H9 (cell line): ENCODE measurements around the gene CACFD1. TPM values are rescaled to one million over a fixed set of nuclear protein-coding genes. Genes with fewer than 3 reads are reported as not detected.

Source experiments
- DNase-seq: peaks from one replicate; pipeline ENCODE4 v3.0.0-alpha.2; 2017
- H2AFZ ChIP-seq: one replicate; pipeline ENCODE4 v1.6.1; 2013; ENCODE audit warnings: mild to moderate bottlenecking, low read length, control low read depth, moderate library complexity
- H2AK5ac ChIP-seq: 2 replicates; pipeline ENCODE4 v1.6.1; 2013; ENCODE audit warnings: low read length, control low read depth, mixed read lengths; ENCODE audit not compliant: insufficient read length
- H2BK120ac ChIP-seq: one replicate; pipeline ENCODE4 v1.6.1; 2013; ENCODE audit warnings: low read depth, mild to moderate bottlenecking, low read length, control low read depth, inconsistent platforms; ENCODE audit not compliant: poor library complexity, severe bottlenecking
- H2BK12ac ChIP-seq: 2 replicates; pipeline ENCODE4 v1.6.1; 2013; ENCODE audit warnings: low read length, control low read depth, mixed read lengths, low read depth; ENCODE audit not compliant: insufficient read length
- H2BK15ac ChIP-seq: 2 replicates; pipeline ENCODE4 v1.6.1; 2013; ENCODE audit warnings: low read depth, low read length, control low read depth
- H2BK20ac ChIP-seq: one replicate; pipeline ENCODE4 v1.6.1; 2013; ENCODE audit warnings: low read depth, mild to moderate bottlenecking, low read length, control low read depth, inconsistent platforms; ENCODE audit not compliant: poor library complexity, severe bottlenecking
- H2BK5ac ChIP-seq: 2 replicates; pipeline ENCODE4 v1.6.1; 2013; ENCODE audit warnings: low read length, control low read depth, mixed read lengths; ENCODE audit not compliant: insufficient read length
- H3K14ac ChIP-seq: 2 replicates; pipeline ENCODE4 v1.6.1; 2013; ENCODE audit warnings: low read length, control low read depth; ENCODE audit not compliant: insufficient read depth
- H3K18ac ChIP-seq: 2 replicates; pipeline ENCODE4 v1.6.1; 2013; ENCODE audit warnings: low read depth, mild to moderate bottlenecking, mixed read lengths, low read length, control low read depth; ENCODE audit not compliant: insufficient read length
- H3K23ac ChIP-seq: 2 replicates; pipeline ENCODE4 v1.6.1; 2013; ENCODE audit warnings: low read length, control low read depth, mixed read lengths, low read depth; ENCODE audit not compliant: insufficient read length
- H3K23me2 ChIP-seq: 2 replicates; pipeline ENCODE4 v1.6.1; 2013; ENCODE audit warnings: low read depth, mild to moderate bottlenecking, mixed read lengths, low read length, control low read depth; ENCODE audit not compliant: insufficient read length, poor library complexity, severe bottlenecking
- H3K27ac ChIP-seq: 2 replicates; pipeline ENCODE4 v1.5.1; 2013; ENCODE audit warnings: low read length, control low read depth, mixed read lengths, low read depth; ENCODE audit not compliant: insufficient read length
- H3K27me3 ChIP-seq: 2 replicates; pipeline ENCODE4 v1.6.1; 2013; ENCODE audit warnings: low read length, control low read depth, inconsistent platforms; ENCODE audit not compliant: insufficient read depth
- H3K4ac ChIP-seq: 2 replicates; pipeline ENCODE4 v1.6.1; 2013; ENCODE audit warnings: low read depth, mild to moderate bottlenecking, control low read depth, inconsistent platforms, low read length, moderate library complexity
- H3K4me1 ChIP-seq: 2 replicates; pipeline ENCODE4 v1.6.1; 2013; ENCODE audit warnings: low read length, control low read depth, inconsistent platforms; ENCODE audit not compliant: insufficient read depth
- H3K4me2 ChIP-seq: 2 replicates; pipeline ENCODE4 v1.6.1; 2013; ENCODE audit warnings: low read length, control low read depth, mixed read lengths; ENCODE audit not compliant: insufficient read length, insufficient read depth
- H3K56ac ChIP-seq: 2 replicates; pipeline ENCODE4 v1.6.1; 2013; ENCODE audit warnings: low read depth, mild to moderate bottlenecking, mixed read lengths, low read length, control low read depth; ENCODE audit not compliant: insufficient read length
- H3K79me1 ChIP-seq: 2 replicates; pipeline ENCODE4 v1.6.1; 2013; ENCODE audit warnings: low read depth, mild to moderate bottlenecking, moderate library complexity, low read length, control low read depth, inconsistent platforms; ENCODE audit not compliant: insufficient read depth, poor library complexity, severe bottlenecking
- H3K79me2 ChIP-seq: 2 replicates; pipeline ENCODE4 v1.6.1; 2013; ENCODE audit warnings: low read length, control low read depth, inconsistent platforms; ENCODE audit not compliant: insufficient read depth
- H3K9ac ChIP-seq: 2 replicates; pipeline ENCODE4 v1.6.1; 2013; ENCODE audit warnings: low read length, control low read depth, mixed read lengths; ENCODE audit not compliant: insufficient read length; ENCODE audit errors: extremely low read depth
- H3K9me3 ChIP-seq: one replicate; pipeline ENCODE4 v1.6.1; 2013; ENCODE audit warnings: low read depth, low read length, inconsistent platforms; ENCODE audit not compliant: control insufficient read depth
- H3T11ph ChIP-seq: one replicate; pipeline ENCODE4 v1.6.1; 2013; ENCODE audit warnings: mild to moderate bottlenecking, low read length, control low read depth, inconsistent platforms
- H4K20me1 ChIP-seq: one replicate; pipeline ENCODE4 v1.6.1; 2013; ENCODE audit not compliant: control insufficient read depth, insufficient read length, insufficient read depth
- H4K5ac ChIP-seq: 2 replicates; pipeline ENCODE4 v1.6.1; 2013; ENCODE audit warnings: low read depth, mild to moderate bottlenecking, mixed read lengths, low read length, control low read depth; ENCODE audit not compliant: insufficient read length
- H4K8ac ChIP-seq: replicated peaks from 2 replicates; pipeline ENCODE4 v1.6.1; 2013; ENCODE audit warnings: low read length, control low read depth, mixed read lengths, low read depth; ENCODE audit not compliant: insufficient read length
- H4K91ac ChIP-seq: 2 replicates; pipeline ENCODE4 v1.6.1; 2013; ENCODE audit warnings: low read depth, mild to moderate bottlenecking, moderate library complexity, mixed read lengths, low read length, control low read depth; ENCODE audit not compliant: insufficient read length
- H3K27ac Mint-ChIP-seq, 3 experiments: 2 replicates in 2 of 3; 3 replicates in 1 of 3; pipeline ENCODE4 v1.8.0; 2020 to 2021; ENCODE audit warnings: mixed read lengths in 3 of 3, mild to moderate bottlenecking in 1 of 3, moderate library complexity in 1 of 3
- H3K27me3 Mint-ChIP-seq: 2 replicates; pipeline ENCODE4 v1.8.0; 2021; ENCODE audit warnings: low read depth, mild to moderate bottlenecking, moderate library complexity, mixed read lengths
- H3K36me3 Mint-ChIP-seq, 3 experiments: 2 replicates in 2 of 3; 3 replicates in 1 of 3; pipeline ENCODE4 v1.8.0; 2020 to 2021; ENCODE audit warnings: low read depth in 3 of 3, mixed read lengths in 3 of 3; ENCODE audit not compliant: insufficient read depth in 1 of 3
- H3K4me1 Mint-ChIP-seq, 2 experiments: 2 replicates each; pipeline ENCODE4 v1.8.0; 2020; ENCODE audit warnings: mixed read lengths in 2 of 2
- H3K4me3 Mint-ChIP-seq, 2 experiments: 2 replicates in 1 of 2; 3 replicates in 1 of 2; pipeline ENCODE4 v1.8.0; 2020 to 2021; ENCODE audit warnings: mild to moderate bottlenecking in 2 of 2, mixed read lengths in 2 of 2, moderate library complexity in 1 of 2
- H3K9me3 Mint-ChIP-seq, 2 experiments: 2 replicates in 1 of 2; 3 replicates in 1 of 2; pipeline ENCODE4 v1.8.0; 2020; ENCODE audit warnings: mild to moderate bottlenecking in 2 of 2, mixed read lengths in 2 of 2, moderate library complexity in 1 of 2
- whole genome bisulfite sequencing: extraction: QIAGEN DNeasy Blood & Tissue Kit; methylation state at CpG from one replicate; pipeline ENCODE4 v1.1.7; 2013; ENCODE audit warnings: missing lambda C conversion rate, low lambda C conversion rate, mixed read lengths; ENCODE audit not compliant: insufficient read length; ENCODE audit errors: extremely low coverage; 5-methylcytosine and 5-hydroxymethylcytosine counted together
- total RNA-seq: library from RNA; stranded (reverse); gene quantifications from 2 replicates; pipeline ENCODE4 v1.2.1, GENCODE V29; 2021
- TF ChIP-seq, protein P1 (sequence below): fragments of 200-600 bp; sonication (generic); conservative IDR thresholded peaks from 3 replicates; pipeline ENCODE4 v1.8.0; 2021; ENCODE audit warnings: antibody characterized with exemption, mild to moderate bottlenecking

The CACFD1 gene
- total RNA-seq, 1 experiment from 2014 or later: 20.0 TPM

DNA sequence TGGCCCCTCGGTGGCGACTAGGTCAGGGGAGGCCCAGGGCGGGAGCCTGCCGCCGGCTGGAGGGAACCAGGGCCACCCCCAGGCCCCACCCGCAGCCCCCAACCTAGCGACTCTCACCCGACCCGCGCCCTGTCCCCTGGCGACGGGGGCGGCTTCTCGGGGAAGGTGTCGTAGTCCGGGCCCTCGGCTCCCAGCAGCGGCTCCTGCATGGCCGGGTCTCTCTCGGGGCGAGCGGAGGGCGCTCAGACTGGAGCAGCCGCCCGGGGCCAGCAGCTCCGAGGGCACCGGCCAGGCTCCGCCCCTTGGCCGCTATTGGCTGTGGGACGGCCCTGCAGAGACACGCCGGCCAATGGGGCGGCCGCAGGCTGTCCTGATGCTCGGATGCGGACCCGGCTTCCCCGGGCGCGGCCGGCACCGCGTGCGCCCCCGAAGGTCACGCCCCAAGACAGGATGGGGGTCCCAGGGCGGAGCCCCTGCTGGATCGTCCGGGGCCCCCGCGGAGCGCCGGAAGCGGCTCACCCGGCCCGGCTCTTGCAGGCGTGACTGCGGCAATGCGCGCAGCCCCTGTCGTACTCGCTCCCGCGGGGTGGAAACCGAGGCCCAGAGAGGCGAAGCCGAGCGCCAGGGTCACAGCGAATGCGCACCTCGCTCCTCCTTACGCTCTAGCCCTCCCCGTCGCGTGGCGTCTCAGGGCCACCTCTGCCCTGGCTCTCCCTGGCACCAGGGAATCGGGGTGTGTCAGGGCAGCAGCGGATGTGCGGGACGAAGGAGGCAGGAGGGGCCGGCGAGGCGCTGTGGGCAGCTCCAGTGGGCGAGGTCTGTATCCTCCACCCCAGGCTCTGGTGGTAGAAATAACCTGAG lies 19.3 kb downstream of the CACFD1 start, which contains the start of gene SLC2A6:
Gene SLC2A6, minus strand, starts transcription at position 249 of the 861 bp plus-strand sequence. Its CDS starts 40 bp downstream, at position 209.
- H3K9me3 ChIP-seq: no peaks in the 10 kb centered on the region
- peak within 1 kb of the TSS; percentile 75 to 86 for H3K4me3 Mint-ChIP-seq
- peaks cover 13% of the 10 kb centered on the region for H3K23me2 ChIP-seq
- peaks cover 8 to 12% (median 8%) of the 10 kb centered on the region in 3 experiments; a peak in 5 of 7 replicates for H3K36me3 Mint-ChIP-seq
- no CpG with 5 or more reads among the region's 84 CpGs for WGBS
- no peak within 1 kb of the TSS for H2AK5ac ChIP-seq
- no peak within 1 kb of the TSS for H2BK120ac ChIP-seq
- H3K9me3 Mint-ChIP-seq: no peaks in the 10 kb centered on the region
- H3K56ac ChIP-seq: no peak within 1 kb of the TSS
- H3K27ac Mint-ChIP-seq: peak within 1 kb of the TSS in 1 of 3 experiments; percentile 44; a peak in 3 of 7 replicates
- H3T11ph ChIP-seq: no peak within 1 kb of the TSS
- H3K79me1 ChIP-seq: no peaks in the 10 kb centered on the region
- no peaks in the 10 kb centered on the region for H3K27me3 ChIP-seq
- no peak within 1 kb of the TSS for H2AFZ ChIP-seq
- no peaks in the 10 kb centered on the region; the same call in 1 of the 2 replicates for H3K79me2 ChIP-seq
- H3K27me3 Mint-ChIP-seq: peaks cover 22% of the 10 kb centered on the region
- no peak within 1 kb of the TSS for H3K27ac ChIP-seq
- H2BK5ac ChIP-seq: no peak within 1 kb of the TSS
- no peaks in the 10 kb centered on the region for H4K20me1 ChIP-seq
- peak within 1 kb of the TSS; percentile 66 for H3K9ac ChIP-seq
- peaks cover 4 to 11% of the 10 kb centered on the region in 2 experiments for H3K4me1 Mint-ChIP-seq
- H4K5ac ChIP-seq: no peak within 1 kb of the TSS
- no peak within 1 kb of the TSS for H2BK12ac ChIP-seq
- no peak within 1 kb of the TSS for H3K23ac ChIP-seq
- peak; percentile 95 for DNase-seq
- H3K14ac ChIP-seq: peak within 1 kb of the TSS; percentile 74
- TF ChIP-seq, protein P1, sequence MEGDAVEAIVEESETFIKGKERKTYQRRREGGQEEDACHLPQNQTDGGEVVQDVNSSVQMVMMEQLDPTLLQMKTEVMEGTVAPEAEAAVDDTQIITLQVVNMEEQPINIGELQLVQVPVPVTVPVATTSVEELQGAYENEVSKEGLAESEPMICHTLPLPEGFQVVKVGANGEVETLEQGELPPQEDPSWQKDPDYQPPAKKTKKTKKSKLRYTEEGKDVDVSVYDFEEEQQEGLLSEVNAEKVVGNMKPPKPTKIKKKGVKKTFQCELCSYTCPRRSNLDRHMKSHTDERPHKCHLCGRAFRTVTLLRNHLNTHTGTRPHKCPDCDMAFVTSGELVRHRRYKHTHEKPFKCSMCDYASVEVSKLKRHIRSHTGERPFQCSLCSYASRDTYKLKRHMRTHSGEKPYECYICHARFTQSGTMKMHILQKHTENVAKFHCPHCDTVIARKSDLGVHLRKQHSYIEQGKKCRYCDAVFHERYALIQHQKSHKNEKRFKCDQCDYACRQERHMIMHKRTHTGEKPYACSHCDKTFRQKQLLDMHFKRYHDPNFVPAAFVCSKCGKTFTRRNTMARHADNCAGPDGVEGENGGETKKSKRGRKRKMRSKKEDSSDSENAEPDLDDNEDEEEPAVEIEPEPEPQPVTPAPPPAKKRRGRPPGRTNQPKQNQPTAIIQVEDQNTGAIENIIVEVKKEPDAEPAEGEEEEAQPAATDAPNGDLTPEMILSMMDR: no peak
- H3K4me2 ChIP-seq: peak within 1 kb of the TSS; percentile 69
- H3K18ac ChIP-seq: peak within 1 kb of the TSS; percentile 37
- no peak within 1 kb of the TSS for H2BK15ac ChIP-seq
- H2BK20ac ChIP-seq: no peak within 1 kb of the TSS
- H3K4me1 ChIP-seq: 0 out of 2 replicates have a peak, but pooled peaks cover 2% of the 10 kb centered on the region
- H4K8ac ChIP-seq: no peak within 1 kb of the TSS
- H3K4ac ChIP-seq: no peak within 1 kb of the TSS
- H4K91ac ChIP-seq: no peak within 1 kb of the TSS
